SH-SY5Y (cell line): ENCODE measurements around the gene TRAPPC5.

ENCODE experiments used
- GATA2 ChIP-seq: IDR thresholded peaks from 2 replicates; pipeline ENCODE4 v1.6.1; 2011; ENCODE audit warnings: mild to moderate bottlenecking, low read depth, low read length
- GATA3 ChIP-seq: IDR thresholded peaks from 2 replicates; pipeline ENCODE4 v1.6.1; 2011; ENCODE audit warnings: low read depth, mild to moderate bottlenecking, low read length, moderate library complexity

Gene TRAPPC5

DNA sequence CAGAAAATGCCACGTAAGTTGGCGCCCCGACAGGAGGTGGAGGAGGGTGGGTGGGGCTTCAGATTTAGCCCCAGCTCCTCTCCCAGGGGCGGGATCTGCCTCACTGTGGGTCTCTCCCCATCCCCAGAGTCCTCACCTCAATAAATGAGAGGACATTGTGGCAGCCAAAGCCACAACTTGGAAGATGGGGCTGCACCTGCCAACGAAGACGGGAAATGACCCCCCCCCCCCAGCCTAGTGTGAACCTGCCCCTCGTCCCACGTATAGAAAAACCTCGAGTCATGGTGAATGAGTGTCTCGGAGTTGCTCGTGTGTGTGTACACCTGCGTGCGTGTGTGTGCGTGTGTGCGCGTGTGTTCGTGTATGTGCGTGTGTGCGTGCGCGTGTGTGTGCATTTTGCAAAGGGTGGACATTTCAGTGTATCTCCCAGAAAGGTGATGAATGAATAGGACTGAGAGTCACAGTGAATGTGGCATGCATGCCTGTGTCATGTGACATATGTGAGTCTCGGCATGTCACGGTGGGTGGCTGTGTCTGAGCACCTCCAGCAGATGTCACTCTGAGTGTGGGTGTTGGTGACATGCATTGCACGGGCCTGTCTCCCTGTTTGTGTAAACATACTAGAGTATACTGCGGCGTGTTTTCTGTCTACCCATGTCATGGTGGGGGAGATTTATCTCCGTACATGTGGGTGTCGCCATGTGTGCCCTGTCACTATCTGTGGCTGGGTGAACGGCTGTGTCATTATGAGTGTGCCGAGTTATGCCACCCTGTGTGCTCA is 1.5 kb upstream of the TRAPPC5 start:
- no peak for TF ChIP-seq GATA3
- no peak for TF ChIP-seq GATA2

- no peak for TF ChIP-seq GATA2
- TF ChIP-seq GATA3 = no peak
These were observed 645 bp upstream of the TRAPPC5 start for GRCh38 chr19:7679771-7680605.

DNA sequence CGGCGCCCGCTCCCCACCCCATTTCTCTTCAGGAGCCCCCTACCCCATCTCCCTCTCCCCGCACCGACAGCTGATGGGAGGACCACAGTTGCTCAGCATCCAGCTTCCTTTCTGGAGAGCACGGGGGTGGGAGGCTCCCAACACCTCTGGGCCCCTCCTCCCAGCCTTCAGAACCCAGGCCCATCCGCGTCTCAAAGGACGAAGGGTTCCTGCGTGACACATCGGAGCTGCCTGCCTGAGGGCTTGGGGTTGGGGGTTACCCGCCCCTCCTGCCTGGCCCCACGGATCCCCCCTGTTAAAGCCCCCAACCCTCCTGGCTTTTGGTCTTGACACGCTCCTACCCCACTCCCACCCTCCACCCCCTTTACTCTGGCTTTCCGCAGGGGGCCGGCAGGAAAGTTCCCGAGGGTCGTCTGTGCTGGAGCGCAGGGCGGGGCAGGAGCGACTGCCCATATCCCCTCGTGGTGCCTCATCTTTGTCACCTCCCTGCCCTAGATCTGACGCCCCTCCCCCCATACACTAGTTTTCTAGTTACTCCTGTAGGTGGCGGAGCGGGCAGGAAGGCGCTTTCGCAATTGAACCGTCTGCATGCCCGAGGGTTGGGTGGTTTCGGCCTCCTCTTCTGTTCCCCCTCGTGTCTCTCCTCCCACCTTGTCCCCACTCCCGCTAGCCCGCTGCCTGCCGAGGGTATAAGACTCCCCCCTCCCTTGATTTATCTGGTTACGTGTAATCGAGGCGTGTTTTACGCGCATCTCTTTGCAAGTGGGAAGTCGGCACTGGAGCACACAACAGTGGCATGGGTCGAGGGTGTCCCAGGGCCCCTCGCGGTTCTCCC is 924 bp downstream of the TRAPPC5 start:
- no peak for TF ChIP-seq GATA2
- TF ChIP-seq GATA3 = no peak

GRCh38 chr19:7682175-7682855 is 1.7 kb downstream of the TRAPPC5 start:
- TF ChIP-seq GATA3 = no peak
- TF ChIP-seq GATA2 = no peak

GRCh38 chr19:7685546-7686445 is 5.2 kb downstream of the TRAPPC5 start:
- TF ChIP-seq GATA2 (no peak), GATA3 (no peak)

- TF ChIP-seq GATA3 (no peak), GATA2 (no peak)
These were observed 6.5 kb downstream of the TRAPPC5 start for GRCh38 chr19:7687177-7687576.

- TF ChIP-seq GATA3 = no peak
- no peak for TF ChIP-seq GATA2
These were observed 8.5 kb downstream of the TRAPPC5 start for GRCh38 chr19:7689165-7689564.

DNA sequence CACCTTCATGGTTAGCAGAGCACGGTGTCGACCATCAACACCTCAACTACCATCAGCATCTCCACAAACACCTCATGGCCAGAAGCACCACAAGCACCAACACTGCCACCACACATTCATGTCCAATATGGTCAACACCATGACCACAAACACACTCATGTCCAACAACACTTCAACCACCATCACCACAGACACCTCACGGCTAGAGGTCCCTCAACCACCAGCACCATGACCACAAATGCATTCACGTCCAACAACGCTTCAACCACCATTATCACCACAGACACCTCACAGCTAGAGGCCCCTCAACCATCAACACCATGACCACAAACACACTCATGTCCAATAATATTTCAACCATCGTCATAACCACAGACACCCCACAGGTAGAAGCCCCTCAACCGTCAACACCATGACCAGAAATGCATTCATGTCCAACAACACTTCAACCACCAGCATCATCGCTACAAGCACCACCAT is 10.2 kb downstream of the TRAPPC5 start:
- TF ChIP-seq GATA2 (no peak), GATA3 (no peak)

DNA sequence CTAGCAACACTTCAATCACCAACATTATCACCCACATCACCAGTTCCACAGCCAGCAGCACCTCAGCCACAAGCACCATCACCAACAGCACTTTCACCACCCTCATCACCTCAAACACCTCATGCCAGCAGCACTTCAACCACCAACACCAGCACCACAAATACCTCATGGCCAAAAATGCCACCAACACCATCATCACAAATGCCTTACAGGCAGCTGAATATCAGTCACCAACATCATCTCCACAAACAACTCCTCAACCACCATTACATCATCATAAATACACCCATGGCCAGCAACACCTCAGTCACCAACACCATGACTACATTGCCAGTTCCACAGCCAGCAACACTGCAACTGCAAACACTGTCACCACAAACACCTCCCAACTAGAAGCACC is 10.9 kb downstream of the TRAPPC5 start:
- TF ChIP-seq GATA3 = no peak

- TF ChIP-seq GATA3 (no peak), GATA2 (no peak)
These were observed 11.9 kb downstream of the TRAPPC5 start for GRCh38 chr19:7692417-7693088.

DNA sequence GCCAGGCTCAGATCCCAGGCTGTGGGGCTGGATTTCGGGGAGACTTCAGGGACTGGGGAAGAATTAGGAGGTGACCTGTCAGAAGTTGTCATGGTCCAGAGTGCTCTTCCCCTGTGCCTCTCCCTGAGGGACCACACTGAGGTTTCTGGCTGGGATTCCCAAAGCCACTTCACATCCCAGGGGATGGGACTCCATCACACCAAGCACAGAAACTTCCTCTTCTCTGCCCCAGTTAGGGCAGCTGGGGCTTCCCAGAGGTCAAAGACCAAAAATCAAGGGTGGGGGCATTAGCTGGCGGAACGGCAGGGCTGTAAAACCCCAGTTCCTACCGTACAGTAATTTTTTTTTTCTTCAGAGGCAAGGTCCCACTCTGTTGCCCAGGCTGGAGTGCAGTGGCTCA is 13.9 kb downstream of the TRAPPC5 start:
- no peak for TF ChIP-seq GATA2
- no peak for TF ChIP-seq GATA3

GRCh38 chr19:7697721-7698287 is 17.2 kb downstream of the TRAPPC5 start:
- TF ChIP-seq GATA3 (no peak), GATA2 (no peak)

GRCh38 chr19:7698583-7698982 is 17.9 kb downstream of the TRAPPC5 start:
- no peak for TF ChIP-seq GATA2
- TF ChIP-seq GATA3 = no peak
